ENCODE data around the gene NRXN3.

DNA sequence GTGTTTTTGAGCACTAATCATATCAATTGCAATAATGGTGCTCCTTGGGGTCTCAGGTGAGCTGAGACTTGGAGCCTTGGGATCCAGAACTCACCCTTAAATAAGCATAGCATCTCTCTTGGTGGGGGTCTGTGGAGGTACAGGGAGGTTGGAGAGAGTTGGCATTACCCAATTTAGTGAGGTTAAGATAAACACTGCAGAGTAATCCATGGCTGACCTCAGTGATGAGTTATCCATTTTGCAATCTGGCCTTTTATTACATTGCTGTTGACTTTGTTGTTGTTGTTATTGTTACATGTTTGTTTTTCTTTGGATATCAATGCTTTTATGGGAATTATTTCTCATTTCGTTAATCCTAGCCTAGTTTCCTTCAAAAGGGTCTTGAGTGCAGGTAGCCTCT, 373.3 kb downstream of the NRXN3 start:
- TF ChIP-seq, protein P1, sequence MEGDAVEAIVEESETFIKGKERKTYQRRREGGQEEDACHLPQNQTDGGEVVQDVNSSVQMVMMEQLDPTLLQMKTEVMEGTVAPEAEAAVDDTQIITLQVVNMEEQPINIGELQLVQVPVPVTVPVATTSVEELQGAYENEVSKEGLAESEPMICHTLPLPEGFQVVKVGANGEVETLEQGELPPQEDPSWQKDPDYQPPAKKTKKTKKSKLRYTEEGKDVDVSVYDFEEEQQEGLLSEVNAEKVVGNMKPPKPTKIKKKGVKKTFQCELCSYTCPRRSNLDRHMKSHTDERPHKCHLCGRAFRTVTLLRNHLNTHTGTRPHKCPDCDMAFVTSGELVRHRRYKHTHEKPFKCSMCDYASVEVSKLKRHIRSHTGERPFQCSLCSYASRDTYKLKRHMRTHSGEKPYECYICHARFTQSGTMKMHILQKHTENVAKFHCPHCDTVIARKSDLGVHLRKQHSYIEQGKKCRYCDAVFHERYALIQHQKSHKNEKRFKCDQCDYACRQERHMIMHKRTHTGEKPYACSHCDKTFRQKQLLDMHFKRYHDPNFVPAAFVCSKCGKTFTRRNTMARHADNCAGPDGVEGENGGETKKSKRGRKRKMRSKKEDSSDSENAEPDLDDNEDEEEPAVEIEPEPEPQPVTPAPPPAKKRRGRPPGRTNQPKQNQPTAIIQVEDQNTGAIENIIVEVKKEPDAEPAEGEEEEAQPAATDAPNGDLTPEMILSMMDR (conservative IDR thresholded peaks at IDR 0.05; ENCODE audit: low read depth, low read length): no peak
- no peak for TF ChIP-seq EZH2 (IDR thresholded peaks at IDR 0.05; ENCODE audit: low read length, unreplicated experiment)
